NCI-H2196 treated with DMSO at 0.1 percent for 48 hours (cell line): Measurements from ENCODE around the gene OTOP3.
"Not testable (repeated sequence)": the region's sequence is repeated elsewhere in the genome, so short reads cannot be mapped to it uniquely, and the experiment has no call there.

Source experiments
- DNase-seq: peaks from one replicate; lab custom pipeline; 2025; ENCODE audit not compliant: unreplicated experiment; lab: John Stamatoyannopoulos, UW

Gene OTOP3

GRCh38 chr17:74981318-74981978 lies 45.8 kb downstream of the OTOP3 start:
- DNase-seq, result no peak

DNA sequence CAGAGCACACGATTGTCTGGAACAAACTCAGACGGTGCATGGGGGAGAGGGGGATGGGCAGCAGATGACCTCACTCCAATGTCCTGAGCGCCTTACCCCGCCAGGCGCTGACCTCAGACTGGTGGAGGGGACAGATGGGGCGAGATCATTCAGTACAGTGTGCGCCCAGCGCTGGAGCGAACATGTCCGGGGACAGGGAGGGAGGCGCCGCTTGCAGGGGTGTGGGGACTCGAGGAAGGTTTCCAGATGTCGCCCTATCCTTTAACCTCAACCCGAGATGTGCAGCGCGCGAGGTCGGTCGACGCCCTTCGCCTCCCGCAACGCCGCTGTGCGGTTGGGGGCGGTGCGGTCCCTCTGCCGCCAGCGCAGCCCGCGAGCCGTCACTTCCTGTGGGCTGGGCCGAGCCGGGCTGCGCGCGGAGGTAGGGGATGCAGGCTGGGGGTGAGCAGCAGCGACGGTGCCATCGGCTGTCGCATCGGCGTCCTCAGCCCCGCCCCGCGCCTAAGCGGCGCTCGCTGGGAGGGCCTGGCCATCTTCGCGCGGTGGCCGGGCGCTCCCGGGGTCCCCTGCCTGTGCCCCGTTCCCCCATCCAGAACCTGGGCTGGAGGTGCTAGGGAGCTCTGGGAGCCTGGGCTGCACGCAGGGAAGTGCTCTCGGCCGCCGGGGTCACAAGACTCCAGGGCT lies 46.4 kb downstream of the OTOP3 start:
- peak; percentile 73 for DNase-seq

GRCh38 chr17:74982663-74983313 lies 47.1 kb downstream of the OTOP3 start:
- not testable (repeated sequence) for DNase-seq

- DNase-seq, result no peak
Observed at GRCh38 chr17:74986206-74986576, 50.5 kb downstream of the OTOP3 start.

- peak; percentile 90 for DNase-seq
Observed at GRCh38 chr17:74987418-74987908, 51.8 kb downstream of the OTOP3 start, which contains the start of gene CDR2L. Gene CDR2L (plus strand): TSS chr17:74987632. CDS start chr17:74988044, 412 bp downstream.

DNA sequence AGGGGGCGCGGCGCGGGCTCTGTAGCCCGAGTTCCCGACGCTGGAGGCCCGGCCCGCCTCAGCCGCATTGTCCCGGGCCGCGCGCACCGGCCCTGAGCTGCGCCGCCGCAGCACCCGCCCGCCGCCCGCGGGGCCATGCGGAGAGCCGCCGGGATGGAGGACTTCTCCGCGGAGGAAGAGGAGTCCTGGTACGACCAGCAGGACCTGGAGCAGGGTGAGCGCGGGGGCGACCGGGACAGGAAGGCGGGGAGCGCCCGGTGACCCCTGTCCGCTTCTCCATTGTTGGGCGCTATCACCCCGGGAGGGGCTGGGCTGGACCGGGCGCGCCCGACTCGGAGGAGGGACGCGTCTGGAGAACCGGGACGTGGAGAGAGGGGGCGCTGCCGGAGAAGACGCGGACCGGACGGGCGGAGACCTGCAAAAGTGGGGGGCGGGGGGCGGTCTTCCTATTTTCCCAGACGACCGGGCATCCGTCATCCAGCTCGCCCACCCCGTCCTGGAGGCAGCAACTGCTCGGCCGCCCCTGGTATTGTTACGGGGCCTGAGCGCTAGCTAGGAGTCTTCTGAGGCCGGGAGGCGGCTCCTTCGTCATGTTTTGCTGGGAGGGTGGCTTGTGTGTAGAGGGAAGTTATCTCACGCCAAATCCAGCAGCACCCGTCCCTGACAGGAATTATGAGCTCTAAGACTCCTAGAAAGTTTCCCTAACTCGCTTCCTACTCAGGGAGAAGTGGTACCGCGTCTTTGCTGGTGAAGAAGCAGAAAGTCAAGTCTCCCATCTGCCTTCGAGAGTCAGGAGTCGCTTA lies 52.4 kb downstream of the OTOP3 start:
- no peak for DNase-seq

DNA sequence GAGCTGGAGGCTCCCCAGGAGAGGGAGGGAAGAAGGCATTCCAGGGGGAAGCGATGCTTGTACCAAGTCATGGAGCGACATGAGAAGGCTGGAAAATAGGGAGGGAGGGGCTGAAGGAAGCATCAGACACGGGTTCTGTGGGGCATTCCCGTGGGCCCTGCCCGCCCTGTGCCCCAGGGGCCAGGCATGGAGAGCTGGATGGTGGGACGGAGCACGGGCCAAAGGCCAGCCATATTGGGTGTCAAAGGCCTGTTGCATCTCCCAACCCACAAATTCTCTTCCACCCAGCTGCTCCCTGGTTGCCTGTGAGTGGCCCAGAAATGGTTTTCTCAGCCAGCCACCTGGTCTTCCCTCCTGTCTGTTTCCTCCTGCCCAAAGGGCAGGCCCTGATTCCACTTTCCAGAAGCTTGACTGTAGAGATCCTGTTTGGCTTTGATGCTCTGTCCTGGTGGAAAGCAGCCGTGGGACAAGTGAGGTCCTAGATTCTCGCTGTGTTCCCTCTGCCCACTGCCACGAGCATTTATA lies 54.9 kb downstream of the OTOP3 start:
- no peak for DNase-seq

GRCh38 chr17:74992223-74992622 lies 56.5 kb downstream of the OTOP3 start:
- no peak for DNase-seq

DNA sequence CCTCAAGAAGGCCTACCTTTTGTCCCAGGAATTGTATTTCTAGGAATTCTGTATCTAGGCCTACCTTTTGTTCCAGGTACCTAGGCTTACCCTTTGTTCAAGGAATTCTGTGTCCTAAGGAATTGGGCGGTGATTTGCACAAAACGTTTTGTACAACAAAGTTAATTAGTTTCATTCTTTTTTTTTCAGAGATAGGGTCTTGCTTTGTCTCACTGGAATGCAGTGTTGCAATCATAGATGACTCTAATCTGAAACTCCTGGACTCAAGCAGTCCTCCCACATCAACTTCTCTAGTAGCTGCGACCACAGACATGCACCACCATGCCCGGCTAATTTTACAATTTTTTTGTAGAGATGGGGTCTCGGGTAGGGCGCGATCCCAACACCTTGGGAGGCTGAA lies 58.7 kb downstream of the OTOP3 start:
- no peak for DNase-seq

DNA sequence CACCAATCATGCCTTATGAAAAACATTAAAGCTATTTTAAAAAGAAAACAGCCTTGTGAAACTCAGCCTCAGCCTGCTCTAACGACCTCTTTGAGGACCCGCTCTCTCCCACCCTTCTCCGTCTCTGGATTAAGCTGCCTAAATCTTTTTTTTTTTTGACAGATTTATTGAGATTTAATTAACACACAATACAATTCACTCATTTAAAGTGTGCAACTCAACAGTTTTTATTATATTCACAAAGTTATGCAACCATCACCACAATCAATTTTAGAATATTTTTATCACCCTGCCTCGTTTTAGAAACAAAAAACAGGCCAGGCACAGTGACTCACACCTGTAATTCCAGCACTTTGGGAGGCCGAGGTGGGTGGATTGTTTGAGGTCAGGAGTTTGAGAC lies 60.1 kb downstream of the OTOP3 start:
- DNase-seq, result no peak

- no peak for DNase-seq
Observed at GRCh38 chr17:74998783-74999182, 63.1 kb downstream of the OTOP3 start.

DNA sequence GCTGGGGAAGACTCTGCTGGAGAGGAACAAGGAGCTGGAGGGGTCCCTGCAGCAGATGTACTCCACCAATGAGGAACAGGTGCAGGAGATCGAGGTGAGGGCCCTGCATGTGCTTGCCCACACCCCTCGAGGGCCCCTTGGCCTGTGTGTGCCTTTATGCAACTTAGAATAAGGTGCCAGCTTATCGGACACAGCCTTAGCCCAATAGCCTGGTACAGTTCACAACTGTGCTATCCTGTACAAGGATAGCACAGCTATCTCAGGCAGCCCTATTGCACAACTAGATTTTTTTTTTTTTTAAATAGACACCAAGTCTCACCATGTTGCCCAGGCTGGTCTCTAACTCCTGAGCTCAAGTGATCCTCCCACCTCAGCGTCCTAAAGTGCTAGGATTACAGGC lies 63.8 kb downstream of the OTOP3 start:
- no peak for DNase-seq
